ENCODE results near the gene OR10J4. TPM values are rescaled to one million over a fixed set of nuclear protein-coding genes. Genes with fewer than 3 reads are reported as not detected.

OR10J4 gene
- total RNA-seq, 2 donors from 2014 or later: not detected

- no peaks in the 10 kb centered on the region for H3K9me3 ChIP-seq (ENCODE audit: control insufficient read depth, low read length)
- no peak overlapping the region for H3K9ac ChIP-seq (ENCODE audit: extremely low read depth, low read length, poor library complexity, severe bottlenecking)
- TF ChIP-seq CTCF (conservative IDR thresholded peaks at IDR 0.05): no peak
- H3K27me3 Mint-ChIP-seq (ENCODE audit: insufficient read depth): no peaks in the 10 kb centered on the region
- no peaks in the 10 kb centered on the region for H3K4me1 ChIP-seq (ENCODE audit: control insufficient read depth, insufficient read depth, low read length)
- 86 to 100% methylated on average over 1 of the region's 1 CpG for WGBS, 2 experiments (ENCODE audit: insufficient coverage in 1 of 2, insufficient read length in 1 of 2)
- H3K4me3 Mint-ChIP-seq: no peak overlapping the region
- no peak overlapping the region for H3K27ac ChIP-seq (ENCODE audit: low read depth, low read length)
- H3K4me3 ChIP-seq (ENCODE audit: low read length): no peak overlapping the region
- H3K36me3 Mint-ChIP-seq (ENCODE audit: low read depth): no peaks in the 10 kb centered on the region
- no peaks in the 10 kb centered on the region for H3K36me3 ChIP-seq (ENCODE audit: control insufficient read depth, insufficient read depth, low read length)
- no peak overlapping the region for H3K27ac Mint-ChIP-seq
- H3K4me1 Mint-ChIP-seq: no peaks in the 10 kb centered on the region
- no peaks in the 10 kb centered on the region for H3K27me3 ChIP-seq (ENCODE audit: control insufficient read depth, insufficient read depth, low read length, poor library complexity, severe bottlenecking)
- peaks cover 24% of the 10 kb centered on the region for H3K9me3 Mint-ChIP-seq
- DNase-seq: no peak
These were observed 41.3 kb downstream of the OR10J4 start for GRCh38 chr1:159473335-159473734.

- Histone ChIP-seq H3K4me1 (ENCODE audit: control insufficient read depth, insufficient read depth, low read length) (no peaks in the 10 kb centered on the region), H3K9me3 (ENCODE audit: control insufficient read depth, low read length) (no peaks in the 10 kb centered on the region), H3K27ac (ENCODE audit: low read depth, low read length) (no peak overlapping the region), H3K9ac (ENCODE audit: extremely low read depth, low read length, poor library complexity, severe bottlenecking) (no peak overlapping the region), H3K27me3 (ENCODE audit: control insufficient read depth, insufficient read depth, low read length, poor library complexity, severe bottlenecking) (no peaks in the 10 kb centered on the region), H3K4me3 (ENCODE audit: low read length) (no peak overlapping the region), H3K36me3 (ENCODE audit: control insufficient read depth, insufficient read depth, low read length) (no peaks in the 10 kb centered on the region)
- no peak for TF ChIP-seq CTCF (conservative IDR thresholded peaks at IDR 0.05)
- DNase-seq: no peak
- WGBS, 2 experiments (ENCODE audit: insufficient coverage in 1 of 2, insufficient read length in 1 of 2): 84% methylated on average over 1 of the region's 1 CpG; no CpG with 5 or more reads in 1 of the 2 experiments
- Mint-ChIP-seq H3K9me3 (peaks cover 28% of the 10 kb centered on the region), H3K27me3 (ENCODE audit: insufficient read depth) (no peaks in the 10 kb centered on the region), H3K4me1 (no peaks in the 10 kb centered on the region), H3K36me3 (ENCODE audit: low read depth) (no peaks in the 10 kb centered on the region), H3K27ac (no peak overlapping the region), H3K4me3 (no peak overlapping the region)
These were observed 42.9 kb downstream of the OR10J4 start for GRCh38 chr1:159474926-159475325.

Other genes starting within 250 kb of the OR10J4 start
- gene ACKR1, start 227.3 kb upstream of the OR10J4 start, total RNA-seq: not detected
- gene FCER1A, start 129.9 kb upstream of the OR10J4 start, total RNA-seq: not detected
- gene OR10J1, start 7.5 kb downstream of the OR10J4 start, total RNA-seq: not detected
- not detected for gene OR10J5, start 103.8 kb downstream of the OR10J4 start, total RNA-seq
- gene APCS, start 155.6 kb downstream of the OR10J4 start, total RNA-seq: not detected

Data from endodermal cell (in vitro differentiated cells).